Activated CD4-positive, alpha-beta T cell treated with anti-CD3 and anti-CD28 coated beads, Interleukin-2, amount 10 ng/mL, durations not matched to agents 7 days and 5 days (primary cell): Measurements from ENCODE around the gene SYT8. TPM values are rescaled to one million over a fixed set of nuclear protein-coding genes. Genes with fewer than 3 reads are reported as not detected.
A peak's percentile ranks its signal among the peaks of the same experiment; 100 is the strongest.

ENCODE experiments used
- CTCF ChIA-PET: fragments of 350-600 bp; sonication (Branson Sonifier 250); formaldehyde crosslinking; loops from one replicate; lab custom pipeline; 2021; ENCODE audit warnings: antibody characterized with exemption; lab: Charles Lee
- POLR2A ChIA-PET: fragments of 350-600 bp; sonication (Branson Sonifier 250); formaldehyde crosslinking; loops from one replicate; lab custom pipeline; 2021; ENCODE audit warnings: antibody characterized with exemption; lab: Charles Lee
- DNase-seq: peaks from one replicate; pipeline ENCODE4 v3.0.0-alpha.2; 2020
- H3K27ac Mint-ChIP-seq: one replicate; pipeline ENCODE4 v1.8.0; 2021; ENCODE audit warnings: mild to moderate bottlenecking, moderate library complexity, mixed read lengths
- H3K27me3 Mint-ChIP-seq: one replicate; pipeline ENCODE4 v1.8.0; 2021; ENCODE audit warnings: mixed read lengths
- H3K36me3 Mint-ChIP-seq: one replicate; pipeline ENCODE4 v1.8.0; 2021; ENCODE audit warnings: low read depth, mixed read lengths
- H3K4me1 Mint-ChIP-seq: one replicate; pipeline ENCODE4 v1.8.0; 2021; ENCODE audit warnings: mixed read lengths
- H3K4me3 Mint-ChIP-seq: one replicate; pipeline ENCODE4 v1.8.0; 2021; ENCODE audit warnings: mild to moderate bottlenecking, moderate library complexity, mixed read lengths
- H3K9me3 Mint-ChIP-seq: one replicate; pipeline ENCODE4 v1.8.0; 2021; ENCODE audit warnings: mixed read lengths
- total RNA-seq, 2 experiments: library from RNA; stranded (reverse); gene quantifications; one replicate each; pipeline ENCODE4 v1.2.3, GENCODE V29; 2021

SYT8 gene
- total RNA-seq, 2 experiments from 2014 or later: not detected

- no peak overlapping the region for H3K4me3 Mint-ChIP-seq
- ChIA-PET POLR2A (no interaction called here), CTCF (interaction anchor here (0.6 to 7.8 kb wide), 3 partner anchors 136 to 320 kb away, joined by 3 to 139 read pairs (median 4); no protein-coding TSS in a partner anchor)
- no peak overlapping the region for H3K27ac Mint-ChIP-seq
- no peaks in the 10 kb centered on the region for H3K9me3 Mint-ChIP-seq
- no peaks in the 10 kb centered on the region for H3K4me1 Mint-ChIP-seq
- H3K36me3 Mint-ChIP-seq: no peaks in the 10 kb centered on the region
- no peak for DNase-seq
- H3K27me3 Mint-ChIP-seq: peaks cover 5% of the 10 kb centered on the region
Measured at GRCh38 chr11:1829039-1829820, 5.6 kb upstream of the SYT8 start.

- H3K9me3 Mint-ChIP-seq: no peaks in the 10 kb centered on the region
- CTCF ChIA-PET: interaction anchor here (0.7 to 7.8 kb wide), 3 partner anchors 137 to 319 kb away, joined by 3 to 139 read pairs (median 28); no protein-coding TSS in a partner anchor
- no peak for DNase-seq
- POLR2A ChIA-PET: no interaction called here
- H3K4me3 Mint-ChIP-seq: no peak overlapping the region
- H3K4me1 Mint-ChIP-seq: no peaks in the 10 kb centered on the region
- peaks cover 5% of the 10 kb centered on the region for H3K27me3 Mint-ChIP-seq
- H3K36me3 Mint-ChIP-seq: no peaks in the 10 kb centered on the region
- H3K27ac Mint-ChIP-seq: no peak overlapping the region
Measured at GRCh38 chr11:1830004-1830321, 4.8 kb upstream of the SYT8 start.

DNA sequence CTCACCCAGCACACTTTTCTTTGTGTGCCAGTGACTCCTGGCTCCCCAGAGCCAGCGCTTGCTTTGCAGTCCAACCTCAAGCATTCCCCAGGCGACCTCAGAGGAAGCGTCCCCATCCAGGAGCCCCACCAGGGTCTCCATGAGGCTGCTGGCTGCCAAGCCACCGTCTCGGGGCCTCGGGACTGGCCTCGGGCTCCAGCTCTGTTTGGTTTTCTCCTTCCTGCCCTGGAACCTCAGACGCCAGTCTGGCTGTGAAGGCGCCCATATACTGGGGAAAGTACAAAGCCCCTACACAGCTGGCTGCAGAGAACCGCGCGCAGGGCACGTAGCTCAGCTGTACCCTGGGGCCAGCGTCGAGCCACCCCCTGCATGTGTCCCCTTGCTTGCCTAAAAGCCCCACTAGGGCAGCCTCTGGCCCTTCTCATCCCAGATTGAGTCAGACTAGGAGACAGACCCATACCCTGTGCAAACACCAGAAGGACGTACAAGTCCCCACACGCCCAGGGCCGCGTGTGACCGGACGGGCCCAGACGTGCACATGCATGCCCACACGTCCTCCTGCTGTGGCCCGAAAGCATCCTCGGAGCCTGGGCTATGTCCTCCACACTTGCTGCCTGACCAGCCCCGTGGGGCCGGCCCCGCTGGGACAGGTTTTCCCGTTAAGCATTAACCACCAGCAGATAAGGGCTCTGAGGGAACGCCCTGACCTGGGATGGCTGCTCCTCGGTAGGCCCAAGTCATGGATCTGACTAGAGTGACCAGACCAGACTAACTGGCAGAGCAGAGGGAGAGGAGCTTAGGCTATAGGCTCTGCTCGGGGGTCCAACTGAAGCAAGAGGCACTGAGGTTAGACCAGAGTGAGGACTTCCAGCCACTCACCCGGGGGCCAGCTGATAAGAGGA lies 4.2 kb upstream of the SYT8 start:
- Mint-ChIP-seq H3K27ac (no peak overlapping the region), H3K36me3 (no peaks in the 10 kb centered on the region), H3K4me1 (no peaks in the 10 kb centered on the region), H3K27me3 (peaks cover 5% of the 10 kb centered on the region), H3K9me3 (no peaks in the 10 kb centered on the region), H3K4me3 (no peak overlapping the region)
- ChIA-PET CTCF (interaction anchor here (0.6 to 7.8 kb wide), 5 partner anchors 13 to 319 kb away, joined by 3 to 139 read pairs (median 3); partner anchors contain the start of gene KRTAP5-6), POLR2A (no interaction called here)
- no peak for DNase-seq

DNA sequence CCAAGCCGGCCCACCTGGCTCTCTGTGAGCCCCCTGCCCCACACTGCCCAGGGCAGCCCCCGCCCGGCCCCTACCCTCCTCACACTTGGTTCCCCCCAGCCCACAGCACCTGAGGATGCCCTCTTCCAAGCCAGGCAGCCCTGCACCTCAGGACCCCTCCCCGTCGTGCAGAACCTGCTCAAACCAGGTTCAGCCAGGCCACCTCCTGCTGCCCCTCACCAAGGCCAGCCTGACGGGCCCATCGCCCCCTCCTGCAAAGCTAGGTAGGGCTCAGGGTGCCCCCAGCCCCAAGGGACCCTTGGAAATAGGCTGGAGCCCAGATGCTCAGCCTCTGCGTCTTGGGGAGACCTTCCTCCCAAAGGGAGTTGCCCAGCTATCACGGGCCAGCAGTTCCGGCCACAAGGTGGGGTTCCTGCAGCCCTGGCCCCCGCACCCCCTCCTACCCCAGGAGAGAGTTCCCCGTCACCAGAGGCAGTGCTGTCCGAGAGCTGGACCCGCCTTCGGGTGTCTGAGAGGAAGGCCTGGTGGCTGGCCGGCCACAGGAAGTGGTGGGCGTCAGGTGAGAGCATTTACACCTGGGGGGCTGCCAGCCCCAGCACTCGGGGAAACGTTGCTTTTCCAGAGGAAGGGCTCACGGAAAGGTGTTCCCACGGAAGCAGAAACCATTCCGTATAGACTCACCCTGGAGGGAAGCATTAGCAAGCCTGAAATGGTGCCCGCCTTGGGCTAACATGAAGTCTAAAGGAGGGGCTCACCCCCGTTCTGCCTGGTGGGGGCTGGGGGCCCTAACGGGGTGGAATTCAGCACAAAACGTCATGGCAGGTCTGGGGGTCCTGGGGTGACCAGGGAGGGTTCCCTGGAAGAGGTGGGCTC lies 3.2 kb upstream of the SYT8 start:
- no peak overlapping the region for H3K4me3 Mint-ChIP-seq
- CTCF ChIA-PET: interaction anchor here (0.5 to 7.8 kb wide), 7 partner anchors 16 to 170 kb away, joined by 3 to 139 read pairs (median 4); partner anchors contain the start of gene KRTAP5-6
- H3K4me1 Mint-ChIP-seq: no peaks in the 10 kb centered on the region
- H3K27ac Mint-ChIP-seq: peak overlapping the region; percentile 60
- H3K27me3 Mint-ChIP-seq: peaks cover 5% of the 10 kb centered on the region
- POLR2A ChIA-PET: no interaction called here
- DNase-seq: no peak
- H3K36me3 Mint-ChIP-seq: no peaks in the 10 kb centered on the region
- no peaks in the 10 kb centered on the region for H3K9me3 Mint-ChIP-seq

GRCh38 chr11:1832211-1832919 lies 2.4 kb upstream of the SYT8 start:
- Mint-ChIP-seq H3K4me3 (no peak overlapping the region), H3K36me3 (no peaks in the 10 kb centered on the region), H3K4me1 (no peaks in the 10 kb centered on the region), H3K27ac (peak overlapping the region; percentile 60), H3K27me3 (peaks cover 5% of the 10 kb centered on the region), H3K9me3 (no peaks in the 10 kb centered on the region)
- DNase-seq: peak; percentile 57
- ChIA-PET CTCF (interaction anchor here (0.5 to 7.8 kb wide), 31 partner anchors 15 to 587 kb away, joined by 3 to 139 read pairs (median 4); partner anchors contain the start of genes KRTAP5-6 and LSP1), POLR2A (no interaction called here)

DNA sequence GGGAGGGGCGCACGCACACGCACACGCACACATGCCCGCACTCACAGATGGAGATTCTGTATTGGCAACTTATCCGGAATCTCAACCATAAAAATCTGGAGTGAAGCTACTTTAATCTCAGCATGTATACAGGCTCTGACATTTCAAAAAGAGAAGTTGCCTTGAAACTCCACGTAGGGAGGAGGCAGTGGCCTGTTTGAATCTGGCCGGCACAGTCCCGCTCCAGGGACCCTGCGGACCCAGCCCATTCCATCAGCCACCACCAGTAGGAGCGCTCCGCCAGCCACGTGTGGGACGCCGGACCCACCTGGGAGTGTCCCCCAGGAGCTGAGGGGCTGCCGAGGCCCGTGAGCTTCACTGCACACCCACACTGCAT lies 1.9 kb upstream of the SYT8 start:
- Mint-ChIP-seq H3K9me3 (no peaks in the 10 kb centered on the region), H3K4me1 (peaks cover 4% of the 10 kb centered on the region), H3K27me3 (peaks cover 5% of the 10 kb centered on the region), H3K4me3 (no peak overlapping the region), H3K27ac (no peak overlapping the region), H3K36me3 (no peaks in the 10 kb centered on the region)
- ChIA-PET CTCF (interaction anchor here (0.6 to 7.8 kb wide), 32 partner anchors 15 to 1522 kb away, joined by 3 to 139 read pairs (median 3); partner anchors contain the start of genes KRTAP5-6 and LSP1), POLR2A (no interaction called here)
- no peak for DNase-seq

DNA sequence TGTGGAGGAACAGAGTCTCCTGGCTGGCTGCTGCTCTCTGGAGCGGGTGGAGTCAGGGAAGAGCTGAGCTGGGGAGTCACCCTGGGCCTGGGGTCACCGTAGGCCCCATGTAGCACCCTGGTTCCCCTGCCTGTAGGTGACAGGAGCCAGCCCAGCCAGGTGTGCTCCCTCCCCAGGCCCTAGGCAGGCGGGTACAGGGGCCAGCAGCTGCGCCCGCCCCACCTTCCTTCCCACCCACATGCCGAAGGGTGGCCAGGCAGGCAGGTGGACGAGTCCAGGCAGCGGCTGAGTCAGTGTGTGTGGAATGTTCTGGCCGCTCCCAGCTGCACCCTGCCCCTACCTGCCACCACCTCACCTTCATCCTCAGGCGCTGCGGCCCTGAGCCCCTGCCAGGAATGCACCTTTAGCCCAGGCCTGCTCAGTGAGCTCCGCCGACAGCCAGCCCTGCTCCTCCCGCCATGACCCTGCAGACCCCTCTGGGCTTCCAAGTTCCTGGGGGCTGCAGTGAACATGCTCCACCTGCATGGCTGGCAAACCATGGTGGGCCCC lies 654 bp upstream of the SYT8 start:
- no peak for DNase-seq
- no peak overlapping the region for H3K4me3 Mint-ChIP-seq
- H3K36me3 Mint-ChIP-seq: no peaks in the 10 kb centered on the region
- no peaks in the 10 kb centered on the region for H3K9me3 Mint-ChIP-seq
- CTCF ChIA-PET: interaction anchor here (0.9 to 7.8 kb wide), 9 partner anchors 122 to 188 kb away, joined by 3 to 139 read pairs (median 7); partner anchors contain the start of gene KRTAP5-6
- peaks cover 5% of the 10 kb centered on the region for H3K4me1 Mint-ChIP-seq
- H3K27ac Mint-ChIP-seq: no peak overlapping the region
- peaks cover 5% of the 10 kb centered on the region for H3K27me3 Mint-ChIP-seq
- POLR2A ChIA-PET: no interaction called here

DNA sequence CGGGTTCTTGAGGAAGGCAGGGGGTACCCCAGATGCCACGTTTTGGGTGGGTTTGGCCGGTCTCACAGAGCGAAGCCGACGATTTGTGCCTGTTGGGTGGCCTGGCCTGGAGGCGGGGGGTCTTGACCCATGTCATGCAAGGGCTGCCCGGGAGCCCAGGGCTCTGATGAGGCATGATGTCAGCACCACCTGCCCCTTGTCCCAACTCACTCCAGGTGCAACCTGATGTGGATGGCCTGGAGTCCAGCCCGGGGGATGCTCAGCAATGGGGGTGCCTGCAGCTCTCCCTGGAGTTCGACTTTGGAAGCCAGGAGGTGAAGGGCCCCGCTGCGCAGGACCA lies 851 bp downstream of the SYT8 start:
- POLR2A ChIA-PET: no interaction called here
- Mint-ChIP-seq H3K27me3 (peaks cover 3% of the 10 kb centered on the region), H3K4me1 (peaks cover 12% of the 10 kb centered on the region), H3K36me3 (no peaks in the 10 kb centered on the region), H3K9me3 (no peaks in the 10 kb centered on the region), H3K4me3 (no peak overlapping the region), H3K27ac (no peak overlapping the region)
- no peak for DNase-seq
- CTCF ChIA-PET: interaction anchor here (1.1 to 7.8 kb wide), 4 partner anchors 8 to 183 kb away, joined by 3 to 139 read pairs (median 6); no protein-coding TSS in a partner anchor

DNA sequence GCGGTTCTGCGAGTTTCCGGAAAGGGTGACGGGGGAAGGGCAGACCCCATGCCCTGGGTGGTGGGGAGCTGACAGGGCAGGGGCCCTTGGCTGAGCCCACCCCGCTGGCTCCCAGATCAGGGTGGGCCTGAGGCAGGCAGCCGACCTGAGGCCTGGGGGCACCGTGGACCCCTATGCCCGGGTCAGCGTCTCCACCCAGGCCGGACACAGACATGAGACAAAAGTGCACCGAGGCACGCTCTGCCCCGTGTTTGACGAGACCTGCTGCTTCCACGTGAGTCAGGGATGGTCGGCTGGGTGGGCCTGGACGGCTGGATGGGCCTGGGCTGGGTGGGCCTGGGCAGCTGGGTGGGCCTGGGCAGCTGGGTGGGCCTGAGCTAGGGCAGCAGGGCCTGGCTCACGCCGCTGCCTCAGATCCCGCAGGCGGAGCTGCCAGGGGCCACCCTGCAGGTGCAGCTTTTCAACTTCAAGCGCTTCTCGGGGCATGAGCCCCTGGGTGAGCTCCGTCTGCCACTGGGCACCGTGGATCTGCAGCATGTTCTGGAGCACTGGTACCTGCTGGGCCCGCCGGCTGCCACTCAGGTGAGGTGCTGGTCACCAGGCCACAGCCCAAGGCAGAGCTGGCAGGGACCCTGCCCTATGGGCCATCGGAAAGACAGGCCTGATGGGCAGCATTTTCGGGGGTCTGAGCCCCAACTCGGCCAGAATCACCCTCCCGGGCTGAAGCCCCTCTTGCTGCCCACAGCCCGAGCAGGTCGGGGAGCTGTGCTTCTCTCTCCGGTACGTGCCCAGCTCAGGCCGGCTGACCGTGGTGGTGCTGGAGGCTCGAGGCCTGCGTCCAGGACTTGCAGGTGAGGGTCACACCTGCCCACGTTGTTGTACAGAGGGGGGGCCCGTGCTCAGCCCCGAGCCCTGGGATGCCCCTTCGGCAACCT lies 1.5 kb downstream of the SYT8 start:
- Mint-ChIP-seq H3K4me1 (peaks cover 12% of the 10 kb centered on the region), H3K36me3 (no peaks in the 10 kb centered on the region), H3K9me3 (no peaks in the 10 kb centered on the region), H3K27ac (no peak overlapping the region), H3K4me3 (no peak overlapping the region), H3K27me3 (peaks cover 2% of the 10 kb centered on the region)
- POLR2A ChIA-PET: no interaction called here
- CTCF ChIA-PET: interaction anchor here (0.7 to 7.8 kb wide), 7 partner anchors 8 to 315 kb away, joined by 3 to 139 read pairs (median 3); no protein-coding TSS in a partner anchor
- no peak for DNase-seq

GRCh38 chr11:1837171-1838076 lies 2.6 kb downstream of the SYT8 start:
- Mint-ChIP-seq H3K9me3 (no peaks in the 10 kb centered on the region), H3K27ac (no peak overlapping the region), H3K4me3 (no peak overlapping the region), H3K27me3 (no peaks in the 10 kb centered on the region), H3K4me1 (peaks cover 12% of the 10 kb centered on the region), H3K36me3 (no peaks in the 10 kb centered on the region)
- CTCF ChIA-PET: interaction anchor here (0.7 to 7.8 kb wide), 5 partner anchors 11 to 314 kb away, joined by 3 to 139 read pairs (median 5); no protein-coding TSS in a partner anchor
- DNase-seq: peak; percentile 87
- POLR2A ChIA-PET: no interaction called here
